GM18907 (cell line): Measurements from ENCODE around the gene HTRA1.

Experiments
- ATAC-seq: cut with Tn5 transposase; IDR thresholded peaks from one replicate; pipeline ENCODE4 v1.9.1; 2021; ENCODE audit warnings: mild to moderate bottlenecking, moderate library complexity; ENCODE audit not compliant: unreplicated experiment

HTRA1 gene

DNA sequence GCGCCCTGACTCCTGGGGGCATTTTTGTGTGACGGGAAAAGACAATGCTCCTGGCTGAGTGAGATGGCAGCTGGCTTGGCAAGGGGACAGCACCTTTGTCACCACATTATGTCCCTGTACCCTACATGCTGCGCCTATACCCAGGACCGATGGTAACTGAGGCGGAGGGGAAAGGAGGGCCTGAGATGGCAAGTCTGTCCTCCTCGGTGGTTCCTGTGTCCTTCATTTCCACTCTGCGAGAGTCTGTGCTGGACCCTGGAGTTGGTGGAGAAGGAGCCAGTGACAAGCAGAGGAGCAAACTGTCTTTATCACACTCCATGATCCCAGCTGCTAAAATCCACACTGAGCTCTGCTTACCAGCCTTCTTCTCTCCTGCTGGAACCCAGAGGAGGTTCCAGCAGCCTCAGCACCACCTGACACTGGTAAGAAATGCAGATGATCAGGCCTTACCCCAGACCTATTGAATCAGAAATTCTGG is 6.7 kb upstream of the HTRA1 start, which contains the start of gene ARMS2:
ARMS2 (plus strand) TSS at position 51 of the 478 bp plus-strand sequence; CDS start at position 126, 75 bp downstream.
- no peak for ATAC-seq

DNA sequence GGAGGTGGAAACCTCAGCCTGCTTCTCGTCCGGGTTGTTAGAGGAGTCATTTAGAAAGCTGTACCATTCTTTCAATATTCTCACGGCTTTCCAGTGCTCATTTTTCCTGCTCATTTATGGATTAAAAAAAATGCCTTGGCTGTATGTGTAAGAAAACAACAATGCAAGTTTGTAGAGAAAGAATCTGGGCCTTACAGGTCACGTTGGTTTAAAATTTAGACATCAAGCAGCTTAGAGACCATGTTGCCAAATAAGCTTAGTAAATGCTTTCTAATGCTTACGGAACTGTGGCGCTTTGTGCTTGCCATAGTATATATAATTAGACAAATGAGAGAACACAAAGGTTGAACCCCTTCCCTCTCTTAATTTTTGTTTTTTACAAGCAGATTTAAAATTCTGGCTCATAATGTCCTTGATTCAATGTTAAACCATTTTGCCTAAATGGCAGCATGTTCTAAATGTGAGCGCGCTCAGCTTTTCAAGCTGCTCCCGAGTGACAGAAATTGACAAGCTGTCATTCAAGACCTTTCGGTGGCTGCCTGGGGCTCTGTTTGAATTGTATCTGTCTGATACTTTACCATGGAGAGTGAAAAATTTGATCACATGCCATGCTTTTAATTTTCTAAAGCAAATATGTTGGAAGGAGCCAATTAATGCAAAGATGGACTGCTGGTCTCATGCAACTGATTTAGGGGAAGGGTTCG is 5.8 kb upstream of the HTRA1 start:
- no peak for ATAC-seq

DNA sequence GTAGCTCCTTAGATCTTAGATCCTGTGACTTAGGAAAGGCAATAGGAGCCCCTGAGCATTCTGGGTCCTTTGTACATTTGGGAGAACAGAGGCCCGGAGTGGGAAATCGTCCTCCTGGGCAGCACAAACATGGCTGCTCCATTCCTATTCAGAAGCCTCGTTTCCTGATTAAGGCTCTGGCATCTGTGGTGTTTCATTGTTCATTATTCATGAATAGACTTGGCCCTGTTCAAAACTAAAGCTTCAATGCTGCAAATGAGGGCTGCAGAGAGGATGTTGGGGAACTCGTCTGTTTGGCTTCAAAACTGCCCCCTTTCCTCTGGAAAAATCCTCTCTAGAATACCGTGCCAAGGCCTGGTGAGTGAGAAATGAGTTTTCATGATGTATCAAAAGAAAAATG is 3.4 kb upstream of the HTRA1 start:
- no peak for ATAC-seq

DNA sequence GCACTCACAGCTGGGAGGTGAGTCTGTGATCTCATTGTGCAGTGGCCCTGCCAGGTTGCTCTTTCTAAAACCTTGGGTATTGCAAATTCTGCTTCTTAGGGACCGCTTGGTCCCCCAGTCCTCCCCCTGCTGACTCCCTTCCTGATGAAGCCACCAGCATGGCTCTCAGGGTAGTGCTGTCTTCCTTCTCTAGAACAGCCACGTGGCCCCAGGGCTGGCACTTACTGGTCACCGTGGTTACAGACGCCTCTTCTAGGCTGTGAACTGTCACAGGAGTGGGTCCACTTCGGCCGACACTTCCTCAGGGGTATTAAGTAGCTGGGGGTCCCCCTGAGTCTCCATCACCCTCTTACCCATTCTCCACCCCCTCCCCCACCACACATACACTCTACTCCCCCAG is 2.7 kb upstream of the HTRA1 start:
- no peak for ATAC-seq

DNA sequence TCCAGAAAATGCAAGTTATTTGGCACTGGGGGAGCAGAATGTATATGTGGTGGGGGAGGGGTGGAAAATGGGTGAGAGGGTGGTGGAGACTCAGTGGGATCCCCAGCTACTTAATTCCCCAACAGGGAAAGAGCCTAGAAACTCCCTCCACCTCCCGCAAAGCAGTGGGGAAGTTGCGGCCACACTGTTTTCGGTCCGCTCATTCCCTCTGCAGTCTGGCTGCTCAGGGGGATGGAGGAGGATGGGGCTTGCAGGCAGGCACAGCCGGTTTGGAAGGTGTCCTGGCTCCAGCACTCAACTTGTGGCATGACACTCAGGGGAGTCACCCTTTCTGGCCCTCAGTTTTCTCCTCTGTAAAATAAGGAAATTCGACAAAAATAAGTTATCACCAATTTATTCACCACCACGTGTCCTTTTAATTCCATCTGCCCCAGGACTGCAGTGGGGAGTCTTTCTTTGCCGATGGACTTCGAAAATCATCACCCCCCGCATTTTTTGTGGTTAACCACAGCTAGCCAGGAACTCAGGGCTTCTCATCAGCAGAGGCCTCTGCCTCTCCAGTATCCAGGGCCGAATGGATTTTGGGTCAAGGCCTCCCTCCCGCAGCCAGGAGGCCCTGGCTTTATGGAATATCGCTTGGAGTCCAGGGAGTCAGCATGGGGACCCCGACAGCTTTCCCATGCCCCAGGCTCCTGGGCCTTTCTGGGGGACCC is 1.6 kb upstream of the HTRA1 start:
- no peak for ATAC-seq

DNA sequence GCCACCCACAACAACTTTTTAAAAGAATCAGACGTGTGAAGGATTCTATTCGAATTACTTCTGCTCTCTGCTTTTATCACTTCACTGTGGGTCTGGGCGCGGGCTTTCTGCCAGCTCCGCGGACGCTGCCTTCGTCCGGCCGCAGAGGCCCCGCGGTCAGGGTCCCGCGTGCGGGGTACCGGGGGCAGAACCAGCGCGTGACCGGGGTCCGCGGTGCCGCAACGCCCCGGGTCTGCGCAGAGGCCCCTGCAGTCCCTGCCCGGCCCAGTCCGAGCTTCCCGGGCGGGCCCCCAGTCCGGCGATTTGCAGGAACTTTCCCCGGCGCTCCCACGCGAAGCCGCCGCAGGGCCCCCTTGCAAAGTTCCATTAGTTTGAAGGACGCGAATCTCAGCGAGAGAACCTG is 461 bp upstream of the HTRA1 start:
- no peak for ATAC-seq

DNA sequence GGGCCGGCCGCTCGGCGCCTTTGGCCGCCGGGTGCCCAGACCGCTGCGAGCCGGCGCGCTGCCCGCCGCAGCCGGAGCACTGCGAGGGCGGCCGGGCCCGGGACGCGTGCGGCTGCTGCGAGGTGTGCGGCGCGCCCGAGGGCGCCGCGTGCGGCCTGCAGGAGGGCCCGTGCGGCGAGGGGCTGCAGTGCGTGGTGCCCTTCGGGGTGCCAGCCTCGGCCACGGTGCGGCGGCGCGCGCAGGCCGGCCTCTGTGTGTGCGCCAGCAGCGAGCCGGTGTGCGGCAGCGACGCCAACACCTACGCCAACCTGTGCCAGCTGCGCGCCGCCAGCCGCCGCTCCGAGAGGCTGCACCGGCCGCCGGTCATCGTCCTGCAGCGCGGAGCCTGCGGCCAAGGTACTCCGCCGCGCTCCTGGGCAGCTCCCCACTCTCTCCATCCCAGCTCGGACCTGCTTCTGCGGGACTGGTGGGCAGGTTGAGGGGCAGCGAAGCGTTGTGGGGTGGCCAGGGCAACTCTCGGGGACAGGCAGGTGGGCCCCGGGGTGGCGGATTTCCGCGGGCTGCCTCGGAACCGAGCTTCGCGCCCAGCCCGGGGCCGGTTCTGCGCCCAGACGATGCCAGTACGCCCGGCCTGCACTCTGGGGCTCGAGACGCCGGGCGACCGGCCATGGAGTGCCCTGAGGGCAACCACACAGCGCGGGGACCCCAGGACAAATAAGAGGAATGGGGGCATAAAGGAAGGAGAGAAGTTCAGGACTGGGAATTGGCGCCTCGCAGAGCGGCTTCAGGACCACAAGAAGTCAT is 578 bp downstream of the HTRA1 start:
- no peak for ATAC-seq

DNA sequence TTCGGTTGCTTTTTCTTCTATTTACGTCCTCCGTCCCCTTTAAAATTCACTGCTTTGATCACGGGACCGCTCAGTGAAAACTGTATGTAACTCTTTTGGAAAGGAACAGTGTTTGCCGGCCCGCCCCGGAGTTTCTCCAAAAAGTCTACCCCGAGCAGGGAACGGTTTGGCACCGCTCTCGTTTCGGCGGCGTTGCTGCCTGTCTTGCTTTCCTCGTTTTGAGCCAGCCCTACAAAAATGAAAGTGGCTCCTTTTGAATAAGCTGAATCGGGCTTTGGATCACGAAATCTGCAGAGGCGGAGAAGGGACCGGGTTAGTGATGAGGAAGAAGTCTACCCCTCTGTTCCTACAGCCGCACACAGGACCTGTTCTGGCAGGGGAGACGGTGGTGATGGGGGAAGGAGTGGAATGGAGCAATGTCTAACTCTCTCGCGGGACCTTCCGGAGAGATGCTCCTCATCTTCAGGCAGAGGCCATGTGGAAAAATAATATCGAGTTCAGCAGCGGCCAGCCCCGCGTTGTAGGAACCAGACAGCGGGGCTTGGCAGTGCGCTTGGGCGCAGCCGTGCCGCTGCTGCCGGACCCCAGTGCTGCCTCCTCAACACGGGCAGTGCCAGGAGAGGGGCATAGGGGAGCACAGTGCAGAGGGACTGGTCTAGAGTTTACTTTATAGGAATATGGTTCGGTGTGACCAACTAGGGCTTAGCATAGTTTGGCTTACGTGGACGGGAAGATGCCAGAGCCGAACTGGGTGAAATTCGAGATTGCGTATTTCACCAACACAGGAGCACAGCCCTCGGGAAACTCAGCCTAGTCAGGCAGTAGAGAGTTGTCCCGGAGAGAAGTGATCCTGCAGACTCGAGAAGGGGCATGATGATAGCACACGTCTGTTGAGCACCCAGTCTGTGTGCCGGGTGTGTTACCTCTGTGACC is 1.4 kb downstream of the HTRA1 start:
- no peak for ATAC-seq

DNA sequence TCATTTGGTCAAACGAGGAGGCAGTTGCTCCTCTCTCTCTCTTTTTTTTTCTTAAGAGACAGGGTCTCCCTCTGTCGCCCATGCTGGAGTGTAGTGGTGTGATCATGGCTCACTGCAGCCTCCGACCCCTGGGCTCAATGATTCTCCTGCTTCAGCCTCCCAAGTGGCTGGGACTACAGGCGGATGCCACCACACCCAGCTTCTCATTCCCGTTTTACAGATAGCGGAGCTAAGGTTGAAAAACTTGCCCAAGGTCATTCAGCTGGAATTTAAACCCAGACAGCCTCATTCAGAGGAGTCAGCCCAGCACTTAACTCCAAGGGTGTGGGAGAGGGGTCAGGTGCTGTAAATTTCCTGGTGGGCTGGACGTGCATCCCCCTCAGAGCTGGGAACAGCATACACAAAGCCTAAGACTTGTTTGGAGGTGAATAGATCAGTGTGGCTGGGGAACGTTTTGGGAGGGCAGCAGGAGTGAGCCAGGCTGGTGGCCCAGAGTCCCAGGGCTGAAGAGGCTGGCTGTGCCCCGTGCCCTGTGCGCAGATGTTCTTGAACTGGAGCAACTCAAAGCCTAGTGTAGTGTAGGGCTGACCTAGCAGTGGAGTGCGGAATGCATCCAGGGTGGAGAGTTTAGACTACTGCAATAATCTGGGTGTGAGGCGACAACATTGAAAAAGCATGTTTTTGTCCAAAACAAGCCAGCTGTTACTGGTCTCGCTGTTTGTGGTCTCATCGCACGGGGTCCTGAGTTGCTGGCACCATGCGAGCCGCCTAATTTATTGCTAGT is 2.3 kb downstream of the HTRA1 start:
- ATAC-seq, result no peak

DNA sequence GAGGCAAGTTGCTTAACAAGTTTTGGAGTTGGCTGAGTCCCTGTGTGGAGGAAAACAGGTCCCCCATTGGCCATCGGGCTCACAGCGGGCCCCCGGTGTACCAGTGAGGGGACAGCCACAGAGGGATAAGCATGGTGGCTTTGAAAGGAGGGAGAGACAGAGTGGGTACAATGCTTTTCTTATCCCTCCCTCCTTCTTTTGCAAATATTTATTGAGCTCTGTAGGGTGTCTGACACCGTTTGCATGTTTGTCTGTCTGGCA is 2.8 kb downstream of the HTRA1 start:
- no peak for ATAC-seq

DNA sequence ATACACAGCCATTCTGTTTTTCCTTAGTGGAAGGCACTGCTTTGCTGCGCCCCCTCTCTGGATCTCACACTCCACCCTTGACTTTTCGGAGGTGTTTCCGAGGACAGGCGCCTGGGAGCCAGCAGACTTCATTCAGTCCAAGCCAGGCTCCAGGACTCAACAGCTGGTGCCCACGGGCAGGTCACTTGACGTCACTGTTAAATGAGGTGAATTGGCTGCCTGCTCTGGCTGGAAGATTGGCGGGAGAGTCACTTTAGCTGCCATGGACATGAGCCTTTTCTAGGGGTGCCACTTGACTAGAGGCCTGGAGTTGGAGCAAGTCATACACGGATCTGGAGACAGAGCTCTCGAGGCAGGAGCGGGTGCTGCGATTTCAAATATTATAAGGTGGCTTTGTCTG is 3.2 kb downstream of the HTRA1 start:
- ATAC-seq, result no peak

DNA sequence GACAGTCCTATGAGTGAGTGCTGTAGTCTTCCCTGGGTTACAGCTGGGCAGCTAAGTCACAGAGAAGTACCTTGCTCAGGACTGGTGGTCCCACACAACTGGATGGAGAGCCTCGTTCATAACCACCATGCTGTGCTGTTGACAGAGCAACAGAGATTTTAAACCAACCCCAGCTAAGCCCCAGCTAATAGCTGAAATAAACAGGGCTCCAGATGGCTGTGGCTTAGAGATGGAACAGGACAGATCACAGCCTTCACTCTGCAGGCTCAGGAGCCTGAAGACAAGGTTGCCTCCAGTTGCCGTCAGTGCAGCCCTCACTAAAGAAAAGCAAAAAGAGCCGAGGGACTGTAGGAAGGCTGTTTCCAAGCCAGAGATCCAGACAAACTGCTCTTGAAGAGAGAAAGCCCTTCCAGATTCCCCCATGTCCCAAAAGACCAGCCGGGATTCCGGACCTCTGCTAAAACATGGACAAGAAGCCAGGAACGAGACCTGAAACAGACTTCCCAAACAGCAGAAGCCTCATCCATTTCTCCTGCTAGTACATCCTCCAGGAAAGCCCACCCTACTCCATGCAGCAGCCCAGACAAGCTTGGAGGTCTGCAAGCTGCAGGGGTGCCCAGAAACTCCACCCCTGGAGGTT is 4.2 kb downstream of the HTRA1 start:
- no peak for ATAC-seq

DNA sequence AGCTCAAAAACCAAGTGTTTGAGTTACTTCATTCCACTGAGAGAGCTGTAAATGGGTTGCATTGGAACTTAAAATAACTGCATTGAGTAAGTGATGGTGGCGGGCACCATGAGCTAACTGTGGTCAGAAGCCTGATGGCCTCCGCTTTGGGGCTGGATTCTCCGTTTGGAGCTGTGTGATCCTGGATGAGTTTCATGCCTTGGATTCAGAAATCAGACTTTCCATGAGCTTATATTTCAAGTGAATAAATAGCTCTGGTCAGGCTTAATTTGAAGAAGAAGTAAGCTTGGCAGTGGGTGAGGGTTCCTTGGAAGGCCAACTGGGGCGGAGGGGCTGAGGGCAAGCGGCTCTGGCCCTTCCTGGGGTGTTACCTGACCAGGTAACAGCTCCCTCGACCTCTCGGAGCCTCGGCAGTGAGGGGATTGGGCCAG is 5.6 kb downstream of the HTRA1 start:
- ATAC-seq, result no peak

DNA sequence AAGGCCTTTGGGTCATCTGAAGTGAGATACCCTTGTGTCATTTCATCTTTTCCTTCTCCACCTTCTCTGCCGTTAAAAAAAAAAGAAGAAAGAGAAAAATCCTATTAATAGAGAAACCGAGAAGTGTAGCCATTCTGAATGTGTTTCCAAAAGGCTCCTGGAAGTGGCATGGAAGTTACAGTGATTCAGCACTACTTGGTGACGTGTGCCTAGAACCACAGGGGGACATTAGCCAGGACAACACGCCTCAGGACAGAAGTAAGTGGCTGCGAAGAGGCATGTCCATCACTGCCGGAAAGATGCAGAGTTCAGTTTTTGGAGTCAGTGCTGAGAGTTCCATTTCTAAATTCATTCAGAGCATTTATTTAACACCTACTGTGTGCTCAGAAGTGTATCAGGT is 6.3 kb downstream of the HTRA1 start:
- ATAC-seq, result no peak

DNA sequence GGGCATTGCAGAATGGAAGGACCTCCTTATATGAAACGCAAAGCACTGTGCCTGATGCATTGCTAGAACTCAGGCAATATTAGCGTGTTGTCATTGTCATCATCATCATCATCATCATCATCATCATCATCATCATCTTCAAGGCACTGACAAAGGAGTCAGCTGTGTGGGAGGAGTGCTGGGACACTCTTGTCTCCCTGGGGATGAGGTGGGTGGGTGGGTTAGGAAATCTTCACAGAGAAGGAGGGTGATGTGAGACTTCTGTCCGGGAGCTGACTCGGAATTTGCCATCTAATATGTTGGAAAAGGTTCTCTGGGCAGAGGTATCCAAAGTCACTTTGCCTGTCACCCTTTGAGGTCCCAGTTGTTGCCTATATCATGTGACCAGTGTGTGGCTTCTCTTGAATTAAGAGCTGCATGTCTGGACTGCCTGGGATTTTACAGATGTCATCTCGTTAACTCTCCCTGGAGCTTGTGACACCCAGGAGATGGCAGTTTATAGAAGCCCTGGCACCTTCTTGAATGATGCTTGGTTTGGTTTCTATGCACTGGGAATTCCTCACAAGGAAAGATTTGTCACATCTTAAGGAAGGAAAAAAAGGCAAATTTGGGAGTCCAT is 7.1 kb downstream of the HTRA1 start:
- ATAC-seq, result no peak

DNA sequence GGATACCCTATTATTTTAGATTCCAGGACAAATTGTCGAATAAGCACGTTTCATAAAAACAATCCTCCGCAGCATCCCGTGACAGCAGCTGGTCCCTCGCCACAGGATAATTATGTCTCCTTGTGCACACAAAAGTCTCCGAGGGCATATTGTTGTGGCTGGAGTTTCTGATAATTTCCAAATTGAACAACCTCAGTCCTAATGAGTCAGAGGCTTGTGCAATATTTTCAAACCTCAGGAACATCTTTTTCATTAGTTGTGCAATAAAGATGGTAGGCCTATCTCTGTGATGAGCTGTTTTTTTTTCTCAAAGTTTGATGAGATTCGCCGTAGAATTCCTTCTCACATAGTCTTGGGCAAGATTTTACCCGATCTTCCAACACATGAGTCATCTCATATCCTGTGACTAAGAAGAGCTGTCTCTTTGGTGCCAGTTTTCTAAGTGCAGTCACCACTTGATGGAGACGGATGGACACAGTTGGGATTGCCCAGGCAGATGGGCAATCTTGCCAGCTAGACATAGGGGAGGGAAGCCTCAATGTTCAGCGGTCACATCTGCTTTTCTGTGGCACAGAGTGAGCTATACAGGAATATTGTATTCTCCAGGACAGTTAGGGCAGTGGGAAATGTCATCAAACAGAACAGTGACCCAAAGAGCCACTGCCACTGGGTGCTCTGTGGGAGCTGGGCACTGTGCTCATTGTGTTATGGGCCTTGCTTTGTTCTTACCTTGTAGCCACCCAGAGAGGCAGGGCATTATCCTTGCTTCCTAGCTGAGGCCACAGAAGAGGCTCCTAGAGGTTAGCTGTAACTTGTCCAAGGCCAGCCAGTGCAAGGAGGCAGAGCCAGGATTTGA is 7.8 kb downstream of the HTRA1 start:
- no peak for ATAC-seq

DNA sequence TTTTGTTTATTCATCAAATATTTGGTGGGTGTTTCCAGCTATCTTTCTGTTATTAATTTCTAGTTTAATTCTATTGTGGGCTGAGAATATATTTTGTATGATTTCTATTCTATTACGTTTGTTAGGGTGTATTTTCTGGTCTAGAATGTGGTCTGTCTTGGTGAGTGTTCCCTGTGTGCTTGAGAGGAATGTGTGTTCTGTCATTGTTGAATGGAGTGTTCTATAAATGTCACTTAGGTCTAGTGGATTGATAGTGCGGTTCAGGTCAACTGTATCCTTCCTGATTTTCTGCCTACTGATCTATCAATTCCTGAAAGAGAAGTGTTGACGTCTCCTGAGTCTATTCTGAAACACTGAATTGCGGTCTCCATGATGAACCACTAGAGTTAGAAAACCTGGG is 8.5 kb downstream of the HTRA1 start:
- no peak for ATAC-seq

DNA sequence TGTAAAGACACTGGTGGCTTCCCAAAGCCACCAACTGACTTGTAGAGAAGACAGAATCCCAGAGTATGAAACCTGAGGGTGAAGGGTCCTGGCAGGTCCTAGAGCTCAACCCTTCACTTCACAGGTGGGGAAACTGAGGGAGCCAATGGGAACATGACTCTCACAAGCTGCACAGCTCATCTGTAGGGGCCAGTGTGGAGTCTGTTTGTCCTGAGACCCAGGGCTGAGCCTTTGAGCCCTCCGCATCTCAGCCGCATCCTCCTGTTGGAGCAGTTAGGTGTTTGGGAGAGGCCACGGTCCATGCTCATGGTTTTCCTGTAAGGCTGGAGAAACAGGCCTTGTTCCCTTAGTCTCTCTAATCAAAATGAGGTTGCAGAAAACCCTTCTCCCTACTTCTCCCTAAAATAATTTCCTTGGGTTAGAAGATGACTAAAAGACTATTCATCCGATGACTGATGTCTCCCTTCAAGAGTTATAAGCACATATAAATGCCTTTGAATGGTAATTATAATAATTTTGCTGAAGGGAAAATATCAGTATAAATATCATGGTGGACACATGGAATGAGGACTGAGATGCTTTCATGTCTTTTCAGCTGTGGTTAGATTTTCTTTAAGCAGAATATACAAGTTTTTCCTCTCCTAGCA is 10.3 kb downstream of the HTRA1 start:
- no peak for ATAC-seq
